SK-N-SH (cell line): ENCODE results near the gene ZBTB26.

ENCODE experiments used
- CHD2 ChIP-seq: fragments of 150-350 bp; IDR thresholded peaks from 2 replicates; pipeline ENCODE4 v1.6.1; 2018; ENCODE audit warnings: low read length; ENCODE audit not compliant: partially characterized antibody
- EZH2phosphoT487 ChIP-seq: fragments of 200-600 bp; sonication (generic); IDR thresholded peaks from 2 replicates; pipeline ENCODE4 v1.6.1; 2017; ENCODE audit warnings: low read depth, mixed run types, mild to moderate bottlenecking, antibody characterized with exemption, moderate library complexity, borderline replicate concordance
- FOXJ3 ChIP-seq: sonication (generic); formaldehyde crosslinking; IDR thresholded peaks from 2 replicates; pipeline ENCODE4 v1.5.1; 2020; ENCODE audit warnings: mild to moderate bottlenecking, missing genetic modification reagents
- NFIC ChIP-seq: IDR thresholded peaks from 2 replicates; pipeline ENCODE4 v1.4.0; 2012; ENCODE audit warnings: borderline replicate concordance
- POLR2AphosphoS5 ChIP-seq: IDR thresholded peaks from 2 replicates; pipeline ENCODE4 v1.6.1; 2012; ENCODE audit warnings: low read depth, low read length
- SIN3A ChIP-seq: IDR thresholded peaks from 2 replicates; pipeline ENCODE4 v1.6.1; 2012; ENCODE audit warnings: low read depth, mild to moderate bottlenecking, low read length, moderate library complexity, borderline replicate concordance
- USF2 ChIP-seq: fragments of 150-350 bp; IDR thresholded peaks from 2 replicates; pipeline ENCODE4 v1.6.1; 2017; ENCODE audit warnings: antibody characterized with exemption, low read length, low read depth, borderline replicate concordance
- TF ChIP-seq, protein P1 (sequence below): fragments of 200-600 bp; sonication (generic); IDR thresholded peaks from 2 replicates; pipeline ENCODE4 v1.6.1; 2017; ENCODE audit warnings: antibody characterized with exemption, mild to moderate bottlenecking, moderate library complexity
- TF ChIP-seq, protein P2 (sequence below): IDR thresholded peaks from 2 replicates; pipeline ENCODE4 v1.6.1; 2012; ENCODE audit warnings: mild to moderate bottlenecking, low read depth, low read length, moderate library complexity

DNA sequence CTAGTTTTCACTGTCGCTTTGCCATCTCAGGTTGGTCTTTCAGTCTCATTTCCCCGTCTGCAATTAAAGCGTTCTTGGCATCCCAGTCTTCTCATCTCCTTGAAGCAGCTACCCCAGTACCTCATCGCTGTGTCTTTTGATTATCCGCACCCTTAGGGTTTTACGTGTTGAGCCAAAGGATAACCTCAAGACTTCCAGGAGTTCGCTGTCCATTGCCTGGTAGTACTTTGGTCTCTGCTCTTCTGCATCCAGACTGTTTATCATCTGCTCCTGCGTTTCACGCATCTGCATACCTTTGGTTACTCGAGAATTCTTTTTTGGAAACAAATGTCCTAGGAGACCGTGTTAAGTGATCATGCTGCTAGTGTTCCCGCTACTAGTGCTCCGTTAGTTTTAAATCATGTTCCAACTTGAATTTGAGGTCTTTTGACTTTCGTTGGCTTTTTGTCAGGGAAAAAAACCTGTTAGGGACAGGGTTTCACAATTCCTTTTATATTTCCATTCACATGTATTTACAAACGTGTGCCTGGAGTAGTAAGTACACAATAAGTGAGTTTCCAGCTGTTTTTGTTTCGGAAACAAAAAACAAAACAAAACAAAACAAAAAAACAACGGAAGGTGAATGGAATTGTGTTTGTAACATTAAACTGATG, 10.4 kb upstream of the ZBTB26 start:
- TF ChIP-seq, protein P1, sequence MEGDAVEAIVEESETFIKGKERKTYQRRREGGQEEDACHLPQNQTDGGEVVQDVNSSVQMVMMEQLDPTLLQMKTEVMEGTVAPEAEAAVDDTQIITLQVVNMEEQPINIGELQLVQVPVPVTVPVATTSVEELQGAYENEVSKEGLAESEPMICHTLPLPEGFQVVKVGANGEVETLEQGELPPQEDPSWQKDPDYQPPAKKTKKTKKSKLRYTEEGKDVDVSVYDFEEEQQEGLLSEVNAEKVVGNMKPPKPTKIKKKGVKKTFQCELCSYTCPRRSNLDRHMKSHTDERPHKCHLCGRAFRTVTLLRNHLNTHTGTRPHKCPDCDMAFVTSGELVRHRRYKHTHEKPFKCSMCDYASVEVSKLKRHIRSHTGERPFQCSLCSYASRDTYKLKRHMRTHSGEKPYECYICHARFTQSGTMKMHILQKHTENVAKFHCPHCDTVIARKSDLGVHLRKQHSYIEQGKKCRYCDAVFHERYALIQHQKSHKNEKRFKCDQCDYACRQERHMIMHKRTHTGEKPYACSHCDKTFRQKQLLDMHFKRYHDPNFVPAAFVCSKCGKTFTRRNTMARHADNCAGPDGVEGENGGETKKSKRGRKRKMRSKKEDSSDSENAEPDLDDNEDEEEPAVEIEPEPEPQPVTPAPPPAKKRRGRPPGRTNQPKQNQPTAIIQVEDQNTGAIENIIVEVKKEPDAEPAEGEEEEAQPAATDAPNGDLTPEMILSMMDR: no peak
- no peak for TF ChIP-seq EZH2phosphoT487
- TF ChIP-seq NFIC: no peak
- TF ChIP-seq, protein P2, sequence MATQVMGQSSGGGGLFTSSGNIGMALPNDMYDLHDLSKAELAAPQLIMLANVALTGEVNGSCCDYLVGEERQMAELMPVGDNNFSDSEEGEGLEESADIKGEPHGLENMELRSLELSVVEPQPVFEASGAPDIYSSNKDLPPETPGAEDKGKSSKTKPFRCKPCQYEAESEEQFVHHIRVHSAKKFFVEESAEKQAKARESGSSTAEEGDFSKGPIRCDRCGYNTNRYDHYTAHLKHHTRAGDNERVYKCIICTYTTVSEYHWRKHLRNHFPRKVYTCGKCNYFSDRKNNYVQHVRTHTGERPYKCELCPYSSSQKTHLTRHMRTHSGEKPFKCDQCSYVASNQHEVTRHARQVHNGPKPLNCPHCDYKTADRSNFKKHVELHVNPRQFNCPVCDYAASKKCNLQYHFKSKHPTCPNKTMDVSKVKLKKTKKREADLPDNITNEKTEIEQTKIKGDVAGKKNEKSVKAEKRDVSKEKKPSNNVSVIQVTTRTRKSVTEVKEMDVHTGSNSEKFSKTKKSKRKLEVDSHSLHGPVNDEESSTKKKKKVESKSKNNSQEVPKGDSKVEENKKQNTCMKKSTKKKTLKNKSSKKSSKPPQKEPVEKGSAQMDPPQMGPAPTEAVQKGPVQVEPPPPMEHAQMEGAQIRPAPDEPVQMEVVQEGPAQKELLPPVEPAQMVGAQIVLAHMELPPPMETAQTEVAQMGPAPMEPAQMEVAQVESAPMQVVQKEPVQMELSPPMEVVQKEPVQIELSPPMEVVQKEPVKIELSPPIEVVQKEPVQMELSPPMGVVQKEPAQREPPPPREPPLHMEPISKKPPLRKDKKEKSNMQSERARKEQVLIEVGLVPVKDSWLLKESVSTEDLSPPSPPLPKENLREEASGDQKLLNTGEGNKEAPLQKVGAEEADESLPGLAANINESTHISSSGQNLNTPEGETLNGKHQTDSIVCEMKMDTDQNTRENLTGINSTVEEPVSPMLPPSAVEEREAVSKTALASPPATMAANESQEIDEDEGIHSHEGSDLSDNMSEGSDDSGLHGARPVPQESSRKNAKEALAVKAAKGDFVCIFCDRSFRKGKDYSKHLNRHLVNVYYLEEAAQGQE: peak; percentile 91
- TF ChIP-seq SIN3A: no peak
- TF ChIP-seq CHD2: no peak
- TF ChIP-seq POLR2AphosphoS5: no peak
- TF ChIP-seq USF2: no peak
- TF ChIP-seq FOXJ3 (CRISPR knock-in tag): no peak
